ENCODE results near the gene HMOX2.

DNA sequence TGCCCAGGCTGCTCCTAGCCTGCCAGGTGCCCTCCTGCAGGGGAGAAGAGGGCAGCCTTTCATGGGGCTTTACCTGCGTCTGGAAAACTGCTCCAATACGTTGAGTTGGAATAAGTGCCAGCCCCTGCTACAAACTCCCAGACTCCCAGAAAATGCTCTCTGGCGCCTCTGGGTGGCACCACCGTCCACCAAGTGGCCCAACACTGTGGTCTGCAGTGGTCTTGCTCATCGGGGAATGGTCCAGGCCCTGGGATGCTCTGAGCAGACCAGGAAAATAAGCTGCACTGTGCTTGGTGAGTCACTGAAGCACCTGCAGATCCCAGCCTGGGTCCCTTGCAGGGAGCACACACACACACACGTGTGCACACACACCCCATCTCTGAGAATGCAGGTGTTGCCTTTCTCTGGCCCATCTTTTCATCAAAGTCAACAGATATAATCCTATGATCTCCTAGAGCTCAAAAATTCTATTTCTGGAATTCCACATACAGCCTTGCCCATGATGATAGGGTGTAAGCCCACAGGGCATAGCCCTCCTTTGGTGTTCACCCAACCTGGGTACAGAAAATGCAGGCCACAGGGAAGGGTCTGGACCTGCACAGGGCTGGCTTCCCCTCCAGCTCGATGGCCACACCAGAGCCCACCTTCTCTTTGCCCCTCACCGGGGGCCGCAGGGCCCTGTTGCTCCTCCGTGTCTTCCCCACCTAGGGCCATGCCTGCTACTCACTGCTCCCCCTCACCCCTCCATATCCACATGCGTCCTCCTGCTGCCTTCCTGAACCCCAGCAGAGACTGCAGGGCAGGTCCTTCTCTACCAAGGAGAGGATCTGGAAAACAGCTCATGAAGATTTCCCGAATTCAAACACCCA lies 41.8 kb downstream of the HMOX2 start:
- no peak for TF ChIP-seq EZH2 (IDR thresholded peaks at IDR 0.05; ENCODE audit: insufficient read depth, poor library complexity, severe bottlenecking)
- no peak for TF ChIP-seq EZH2phosphoT487 (IDR thresholded peaks at IDR 0.05; ENCODE audit: insufficient read depth, low read depth)
